ENCODE results near the gene LRMDA. TPM values are rescaled to one million over a fixed set of nuclear protein-coding genes. Genes with fewer than 3 reads are reported as not detected.

LRMDA gene
- total RNA-seq, 1 experiment from 2014 or later: 4.8 TPM

DNA sequence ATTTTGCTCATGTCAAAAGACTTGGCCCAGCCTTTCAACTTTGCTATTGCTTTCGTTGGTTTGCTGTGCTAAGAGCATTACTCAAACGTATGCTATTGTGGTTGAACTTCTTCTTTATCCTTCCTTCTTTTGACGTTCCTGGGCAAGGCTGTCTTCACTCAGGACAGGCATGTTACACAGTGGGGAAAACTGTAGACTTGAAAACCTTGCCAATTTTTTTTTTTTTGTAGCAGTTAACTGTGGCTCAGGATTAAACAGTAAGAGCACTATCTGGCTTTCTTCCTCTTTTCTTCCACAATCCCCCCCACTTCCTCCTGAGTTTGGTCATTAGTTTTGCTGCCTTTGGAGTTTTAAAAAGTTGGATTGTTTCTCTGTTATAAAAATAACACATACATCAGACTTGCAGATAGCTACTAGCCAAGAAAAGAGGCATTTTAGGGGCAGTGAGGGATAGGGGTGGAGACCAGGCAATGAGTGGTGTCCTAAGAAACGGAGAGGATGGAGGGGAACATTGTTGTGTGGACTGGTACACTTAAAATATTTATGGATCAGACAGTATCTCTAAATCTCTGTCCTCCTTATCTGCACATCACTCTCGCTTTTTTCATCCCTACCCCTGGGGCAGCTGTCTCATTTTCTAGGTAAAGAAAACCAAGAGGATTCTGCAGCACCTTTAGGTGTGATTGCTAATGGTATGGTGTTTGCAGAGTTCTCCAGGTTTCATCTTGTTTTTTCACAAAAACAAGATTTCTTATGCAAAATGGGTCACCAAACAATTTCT is 181.7 kb downstream of the LRMDA start:
- H3K4me3 ChIP-seq (replicated peaks in 1 of 2; ENCODE audit: low read depth in 1 of 2, low read length in 2 of 2): no peak overlapping the region
- ChIA-PET CTCF (no interaction called here), POLR2A (no interaction called here), RAD21 (ENCODE audit: low non-redundant PET in 1 of 2, low total read pairs in 2 of 2, uncharacterized antibody in 2 of 2, unreplicated experiment in 2 of 2) (no interaction called here)
- DNase-seq (ENCODE audit: low read depth, low spot score) (no peak), ATAC-seq (no peak)
- H4K20me1 ChIP-seq (ENCODE audit: insufficient read depth): no peaks in the 10 kb centered on the region
- no peak overlapping the region for H3K27ac ChIP-seq (ENCODE audit: low read depth, low read length)
- intact Hi-C loops (cut with micrococcal nuclease): no loop called here
- H3K4me1 ChIP-seq (ENCODE audit: control insufficient read depth in 1 of 2, insufficient read depth in 2 of 2, low read length in 2 of 2): no peaks in the 10 kb centered on the region
- no peaks in the 10 kb centered on the region for H3K9me3 ChIP-seq (ENCODE audit: control insufficient read depth in 1 of 2, insufficient read depth in 1 of 2, low read depth in 1 of 2, low read length in 2 of 2)
- TF ChIP-seq CEBPB (IDR thresholded peaks at IDR 0.05; ENCODE audit: low read depth) (no peak), TCF7L2 (IDR thresholded peaks at IDR 0.05; ENCODE audit: borderline replicate concordance, extremely low read depth, insufficient read depth, insufficient read length) (no peak), SRF (IDR thresholded peaks at IDR 0.05; ENCODE audit: low read depth) (no peak), EZH2 (IDR thresholded peaks at IDR 0.05) (no peak), SIN3A (IDR thresholded peaks at IDR 0.05; ENCODE audit: low read depth) (no peak), POLR2A (IDR thresholded peaks at IDR 0.05; ENCODE audit: borderline replicate concordance, extremely low read depth, insufficient read depth, insufficient read length) (no peak), CBX3 (IDR thresholded peaks at IDR 0.05; ENCODE audit: low read depth) (no peak), JUND (IDR thresholded peaks at IDR 0.05) (no peak), EZH2phosphoT487 (IDR thresholded peaks at IDR 0.05; ENCODE audit: borderline replicate concordance) (no peak), RAD21 (IDR thresholded peaks at IDR 0.05; ENCODE audit: low read depth) (no peak)
- TF ChIP-seq, protein P1, sequence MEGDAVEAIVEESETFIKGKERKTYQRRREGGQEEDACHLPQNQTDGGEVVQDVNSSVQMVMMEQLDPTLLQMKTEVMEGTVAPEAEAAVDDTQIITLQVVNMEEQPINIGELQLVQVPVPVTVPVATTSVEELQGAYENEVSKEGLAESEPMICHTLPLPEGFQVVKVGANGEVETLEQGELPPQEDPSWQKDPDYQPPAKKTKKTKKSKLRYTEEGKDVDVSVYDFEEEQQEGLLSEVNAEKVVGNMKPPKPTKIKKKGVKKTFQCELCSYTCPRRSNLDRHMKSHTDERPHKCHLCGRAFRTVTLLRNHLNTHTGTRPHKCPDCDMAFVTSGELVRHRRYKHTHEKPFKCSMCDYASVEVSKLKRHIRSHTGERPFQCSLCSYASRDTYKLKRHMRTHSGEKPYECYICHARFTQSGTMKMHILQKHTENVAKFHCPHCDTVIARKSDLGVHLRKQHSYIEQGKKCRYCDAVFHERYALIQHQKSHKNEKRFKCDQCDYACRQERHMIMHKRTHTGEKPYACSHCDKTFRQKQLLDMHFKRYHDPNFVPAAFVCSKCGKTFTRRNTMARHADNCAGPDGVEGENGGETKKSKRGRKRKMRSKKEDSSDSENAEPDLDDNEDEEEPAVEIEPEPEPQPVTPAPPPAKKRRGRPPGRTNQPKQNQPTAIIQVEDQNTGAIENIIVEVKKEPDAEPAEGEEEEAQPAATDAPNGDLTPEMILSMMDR (IDR thresholded peaks at IDR 0.05 in 2 of 3, conservative IDR thresholded peaks at IDR 0.05 in 1 of 3; ENCODE audit: borderline replicate concordance in 1 of 3, insufficient read depth in 1 of 3, low read depth in 2 of 3, low read length in 2 of 3): no peak
- TF ChIP-seq, protein P2, sequence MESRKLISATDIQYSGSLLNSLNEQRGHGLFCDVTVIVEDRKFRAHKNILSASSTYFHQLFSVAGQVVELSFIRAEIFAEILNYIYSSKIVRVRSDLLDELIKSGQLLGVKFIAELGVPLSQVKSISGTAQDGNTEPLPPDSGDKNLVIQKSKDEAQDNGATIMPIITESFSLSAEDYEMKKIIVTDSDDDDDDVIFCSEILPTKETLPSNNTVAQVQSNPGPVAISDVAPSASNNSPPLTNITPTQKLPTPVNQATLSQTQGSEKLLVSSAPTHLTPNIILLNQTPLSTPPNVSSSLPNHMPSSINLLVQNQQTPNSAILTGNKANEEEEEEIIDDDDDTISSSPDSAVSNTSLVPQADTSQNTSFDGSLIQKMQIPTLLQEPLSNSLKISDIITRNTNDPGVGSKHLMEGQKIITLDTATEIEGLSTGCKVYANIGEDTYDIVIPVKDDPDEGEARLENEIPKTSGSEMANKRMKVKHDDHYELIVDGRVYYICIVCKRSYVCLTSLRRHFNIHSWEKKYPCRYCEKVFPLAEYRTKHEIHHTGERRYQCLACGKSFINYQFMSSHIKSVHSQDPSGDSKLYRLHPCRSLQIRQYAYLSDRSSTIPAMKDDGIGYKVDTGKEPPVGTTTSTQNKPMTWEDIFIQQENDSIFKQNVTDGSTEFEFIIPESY (IDR thresholded peaks at IDR 0.05; ENCODE audit: extremely low read depth, insufficient replicate concordance, low read length): no peak
- H3K4me2 ChIP-seq (ENCODE audit: low read length): no peak overlapping the region
- no peaks in the 10 kb centered on the region for H3K36me3 ChIP-seq (ENCODE audit: control insufficient read depth in 1 of 2, insufficient read depth in 2 of 2, low read length in 2 of 2)
- BruUV-seq (replicated peaks): no TSS peak
- H3K9ac ChIP-seq (ENCODE audit: low read length): no peak overlapping the region
- H2AFZ ChIP-seq (ENCODE audit: low read depth, low read length, poor library complexity, severe bottlenecking): no peak overlapping the region
- H3K27me3 ChIP-seq (ENCODE audit: insufficient read depth, low read length): peaks cover 19% of the 10 kb centered on the region
- no peaks in the 10 kb centered on the region for H3K79me2 ChIP-seq (ENCODE audit: insufficient read depth, low read length)
- H3K9me2 ChIP-seq (ENCODE audit: insufficient read depth): no peaks in the 10 kb centered on the region

Measured in HCT116 (cell line).